Camera-type eye (tissue), 1 donor: ENCODE results near the gene EXOC3L4. TPM values are rescaled to one million over a fixed set of nuclear protein-coding genes. Genes with fewer than 3 reads are reported as not detected.

Experiments
- total RNA-seq: library from RNA; depleted of rRNA; stranded (reverse); fragments of >200 nt; gene quantifications from one replicate; pipeline ENCODE4 v1.2.3, GENCODE V29; 2014

Gene EXOC3L4
- 0.16 TPM for total RNA-seq

GRCh38 chr14:103094406-103095209, at the start of gene EXOC3L4:
Gene EXOC3L4, plus strand, starts transcription at chr14:103094725. Its CDS starts 5,495 bp downstream, at chr14:103100220.

GRCh38 chr14:103057372-103058163, 37.0 kb upstream of the EXOC3L4 start, which contains the start of gene CDC42BPB:
Gene CDC42BPB, minus strand, starts transcription at chr14:103057549. Its CDS starts 376 bp downstream, at chr14:103057173.

GRCh38 chr14:103084021-103084919, 10.3 kb upstream of the EXOC3L4 start, which contains the start of gene LBHD2:
Gene LBHD2, plus strand, starts transcription at chr14:103084210. Its CDS starts 1,803 bp downstream, at chr14:103086013.

GRCh38 chr14:103122947-103123633, 28.6 kb downstream of the EXOC3L4 start, which contains the start of gene TNFAIP2:
Gene TNFAIP2, plus strand, starts transcription at chr14:103123461. Its CDS starts 2,997 bp downstream, at chr14:103126458.

Other genes starting within 250 kb of the EXOC3L4 start
- 0.33 TPM for gene AMN, start 172.1 kb upstream of the EXOC3L4 start, total RNA-seq
- 111 TPM for gene CDC42BPB, start 37.2 kb upstream of the EXOC3L4 start, total RNA-seq
- gene LBHD2, start 10.5 kb upstream of the EXOC3L4 start, total RNA-seq: not detected
- 42.7 TPM for gene TNFAIP2, start 28.7 kb downstream of the EXOC3L4 start, total RNA-seq
- 187 TPM for gene EIF5, start 239.5 kb downstream of the EXOC3L4 start, total RNA-seq